Stimulated activated CD8-positive, alpha-beta memory T cell treated with anti-CD3 and anti-CD28 coated beads, Interleukin-2, amount 100 ng/mL, for 48 hours (primary cell): ENCODE data around the gene PLA2G12B.

Source experiments
- DNase-seq, 2 donors: peaks; one replicate each; pipeline ENCODE4 v3.0.0-alpha.2; 2020; ENCODE audit warnings: low read depth in 2 of 2

Gene PLA2G12B

GRCh38 chr10:72890086-72890485 lies 64.5 kb downstream of the PLA2G12B start:
- DNase-seq = no peak

DNA sequence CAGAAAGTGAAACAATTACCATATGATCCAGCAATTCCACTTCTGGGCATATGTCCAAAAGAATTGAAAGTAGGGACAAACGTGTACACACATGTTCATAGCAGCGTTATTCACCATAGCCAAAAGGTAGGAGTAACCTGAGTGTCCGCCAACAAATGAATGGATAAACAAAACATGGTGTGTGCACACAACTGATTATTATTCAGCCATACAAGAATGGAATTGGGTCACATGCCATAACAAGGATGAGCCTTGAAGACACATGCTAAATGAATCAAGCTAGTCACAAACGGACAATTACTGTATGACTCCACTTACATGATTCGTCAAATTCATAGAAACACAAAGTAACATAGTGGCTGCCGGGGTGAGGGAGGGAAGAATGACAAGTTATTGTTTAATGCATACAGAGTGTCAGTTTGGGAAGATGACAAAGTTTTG lies 65.2 kb downstream of the PLA2G12B start:
- no peak for DNase-seq

- DNase-seq = no peak
Observed at GRCh38 chr10:72888151-72888638, 66.4 kb downstream of the PLA2G12B start.

GRCh38 chr10:72887043-72887442 lies 67.6 kb downstream of the PLA2G12B start:
- no peak for DNase-seq

DNA sequence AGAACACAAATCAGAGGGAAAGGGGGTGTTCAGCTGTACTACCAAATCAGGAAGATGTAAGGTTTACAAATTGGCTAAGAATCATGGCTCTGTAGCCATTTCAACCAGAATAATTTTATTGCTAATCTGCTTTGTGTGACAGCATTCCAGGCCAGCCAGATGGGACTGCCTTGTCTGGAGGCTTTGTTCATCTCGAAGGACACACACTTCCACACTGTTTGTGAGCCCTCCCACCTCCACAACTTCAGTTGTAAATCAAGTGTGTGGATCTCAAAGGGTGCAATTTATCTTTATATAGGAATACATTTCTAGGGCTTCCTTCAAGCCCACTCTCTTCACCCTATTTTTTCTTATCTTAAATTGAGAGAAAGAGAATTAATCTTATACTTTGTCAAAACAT lies 68.0 kb downstream of the PLA2G12B start:
- no peak for DNase-seq

DNA sequence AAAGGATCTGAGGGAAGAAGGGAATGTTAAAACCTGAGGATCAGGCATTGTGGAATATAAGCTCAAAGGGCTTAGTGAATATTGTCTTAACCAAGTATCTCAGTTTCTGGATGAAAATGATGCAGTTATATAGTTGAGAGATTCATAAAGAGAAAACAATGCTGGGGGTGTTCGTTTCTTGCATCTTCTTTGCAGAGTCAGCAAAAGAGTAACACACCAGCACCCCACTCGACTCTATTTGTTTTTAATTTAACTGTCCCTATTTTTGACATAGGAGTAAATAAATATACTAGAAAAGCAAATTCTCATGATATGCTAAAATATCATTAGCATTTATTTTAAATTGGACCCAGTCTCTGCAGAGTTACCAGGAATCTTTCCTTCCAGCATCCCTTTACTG lies 68.7 kb downstream of the PLA2G12B start:
- no peak for DNase-seq
